ENCODE measurements around the gene DARS1. TPM values are rescaled to one million over a fixed set of nuclear protein-coding genes. Genes with fewer than 3 reads are reported as not detected.
A peak's percentile ranks its signal among the peaks of the same experiment; 100 is the strongest.
"Not testable (repeated sequence)": the region's sequence is repeated elsewhere in the genome, so short reads cannot be mapped to it uniquely, and the experiment has no call there.

Gene DARS1
- total RNA-seq, 4 donors from 2014 or later = 58.7 to 73.6 (median 65.7) TPM

- WGBS, 2 donors = 88 to 89% methylated on average over 4 of the region's 4 CpGs
- DNase-seq (ENCODE audit: low spot score in 2 of 2) = no peak
- intact Hi-C loops (cut with DNase I; ENCODE audit: low total_unique reads) = no loop called here
- no peak overlapping the region for H3K4me3 ChIP-seq (ENCODE audit: low read depth, poor library complexity, severe bottlenecking)
- TF ChIP-seq CTCF (IDR thresholded peaks at IDR 0.05) (no peak), POLR2A (IDR thresholded peaks at IDR 0.05) (no peak)
Measured at GRCh38 chr2:135885709-135886108, 99.7 kb downstream of the DARS1 start.

DNA sequence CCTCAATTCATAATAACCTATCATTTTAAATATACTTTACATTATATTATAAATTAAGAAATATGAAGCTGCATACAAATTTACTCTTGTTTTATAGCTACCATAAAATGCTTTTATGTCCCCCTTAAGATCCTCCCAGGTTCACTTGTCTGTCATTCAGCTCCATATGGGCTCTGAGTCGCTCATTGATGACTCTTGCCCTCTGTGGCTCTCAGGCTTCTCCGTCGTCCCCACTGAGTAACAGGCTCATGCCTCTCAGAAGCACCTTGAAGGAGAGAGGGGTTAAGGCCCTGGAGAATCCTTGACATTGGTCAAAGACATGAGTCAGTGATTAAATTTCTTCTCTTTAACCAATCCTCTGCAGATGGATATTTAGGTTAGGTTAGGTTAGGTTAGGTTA, 103.0 kb downstream of the DARS1 start:
- no peak for DNase-seq (ENCODE audit: low spot score in 2 of 2)
- no peak for TF ChIP-seq POLR2A (IDR thresholded peaks at IDR 0.05)
- TF ChIP-seq CTCF (IDR thresholded peaks at IDR 0.05) = no peak
- H3K4me3 ChIP-seq (ENCODE audit: low read depth, poor library complexity, severe bottlenecking) = no peak overlapping the region
- WGBS, 2 donors = 67% methylated on average over 3 of the region's 3 CpGs
- intact Hi-C loops (cut with DNase I; ENCODE audit: low total_unique reads) = no loop called here

DNA sequence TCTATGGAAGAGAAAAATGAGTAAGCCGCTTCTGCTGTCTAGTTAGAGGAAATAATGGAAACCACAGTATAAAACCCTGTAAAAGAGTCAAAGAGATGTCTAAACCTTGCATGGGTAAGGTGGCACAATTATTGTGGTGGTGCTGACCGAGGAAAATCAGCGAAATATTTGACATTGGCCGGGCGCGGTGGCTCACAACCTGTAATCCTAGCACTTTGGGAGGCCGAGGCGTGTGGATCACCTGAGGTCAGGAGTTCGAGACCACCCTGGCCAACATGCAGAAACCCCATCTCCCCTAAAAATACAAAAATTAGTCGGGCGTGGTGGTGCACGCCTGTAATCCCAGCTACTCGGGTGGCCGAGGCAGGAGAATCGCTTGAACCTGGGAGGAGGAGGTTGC, 108.7 kb downstream of the DARS1 start:
- H3K4me3 ChIP-seq (ENCODE audit: low read depth, poor library complexity, severe bottlenecking); DNase-seq (ENCODE audit: low spot score in 2 of 2); intact Hi-C loops (cut with DNase I; ENCODE audit: low total_unique reads): not testable (repeated sequence)
- WGBS, 2 donors = 84 to 87% methylated on average over 15 of the region's 15 CpGs

- H3K4me3 ChIP-seq (ENCODE audit: low read depth, poor library complexity, severe bottlenecking) = peak within 1 kb of the TSS; percentile 70
- WGBS, 2 donors = 0 to 1% methylated on average over 23 to 59 of the region's 71 CpGs
- TF ChIP-seq CTCF (IDR thresholded peaks at IDR 0.05) = no peak
- intact Hi-C loops (cut with DNase I; ENCODE audit: low total_unique reads) = no loop called here
- peak; percentile 97 to 99 for DNase-seq (ENCODE audit: low spot score in 2 of 2)
Measured at GRCh38 chr2:135876066-135876711, 109.2 kb downstream of the DARS1 start, which contains the start of gene MCM6. Gene MCM6 (minus strand): TSS chr2:135876443. CDS start chr2:135876365, 78 bp downstream.

GRCh38 chr2:135875491-135876065, 109.8 kb downstream of the DARS1 start:
- DNase-seq (ENCODE audit: low spot score in 2 of 2) = peak; percentile 23 to 90
- no peak for TF ChIP-seq POLR2A (IDR thresholded peaks at IDR 0.05)
- TF ChIP-seq CTCF (IDR thresholded peaks at IDR 0.05) = no peak
- WGBS, 2 donors = 0 to 1% methylated on average over 19 to 26 of the region's 26 CpGs
- intact Hi-C loops (cut with DNase I; ENCODE audit: low total_unique reads) = no loop called here
- peak overlapping the region; percentile 70 for H3K4me3 ChIP-seq (ENCODE audit: low read depth, poor library complexity, severe bottlenecking)

DNA sequence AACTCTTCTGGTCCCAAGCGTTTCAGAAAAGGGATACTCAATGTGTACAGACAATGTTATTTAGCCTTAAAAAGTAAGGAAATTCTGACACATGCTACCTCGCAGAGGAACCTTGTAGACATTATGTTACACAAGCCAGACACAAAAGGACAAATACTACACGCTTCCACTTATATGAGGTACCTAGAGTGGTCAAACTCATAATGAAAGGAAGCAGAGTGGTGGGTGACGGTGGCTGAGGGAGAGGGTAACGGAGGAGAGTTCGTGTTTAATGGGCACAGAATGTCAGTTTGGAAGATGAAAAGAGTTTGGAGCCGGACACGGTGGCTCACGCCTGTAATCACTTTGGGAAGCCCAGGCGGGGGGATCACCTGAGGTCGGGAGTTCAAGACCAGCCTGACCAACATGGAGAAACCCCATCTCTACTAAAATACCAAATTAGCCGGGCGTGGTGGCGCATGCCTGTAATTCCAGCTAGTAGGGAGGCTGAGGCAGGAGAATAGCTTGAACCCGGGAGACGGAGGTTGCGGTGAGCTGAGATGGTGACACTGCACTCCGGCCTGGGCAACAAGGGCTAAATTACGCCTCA, 110.6 kb downstream of the DARS1 start:
- TF ChIP-seq CTCF (IDR thresholded peaks at IDR 0.05) (no peak), POLR2A (IDR thresholded peaks at IDR 0.05) (no peak)
- DNase-seq (ENCODE audit: low spot score in 2 of 2) = no peak
- H3K4me3 ChIP-seq (ENCODE audit: low read depth, poor library complexity, severe bottlenecking) = no peak overlapping the region
- intact Hi-C loops (cut with DNase I; ENCODE audit: low total_unique reads) = no loop called here
- 81% methylated on average over 19 of the region's 19 CpGs for WGBS, 2 donors
